ENCODE results near the gene PARVB. TPM values are rescaled to one million over a fixed set of nuclear protein-coding genes. Genes with fewer than 3 reads are reported as not detected.

PARVB gene
- total and polyA plus RNA-seq, 2 experiments from 2014 or later, result 10.2 to 11.2 TPM

DNA sequence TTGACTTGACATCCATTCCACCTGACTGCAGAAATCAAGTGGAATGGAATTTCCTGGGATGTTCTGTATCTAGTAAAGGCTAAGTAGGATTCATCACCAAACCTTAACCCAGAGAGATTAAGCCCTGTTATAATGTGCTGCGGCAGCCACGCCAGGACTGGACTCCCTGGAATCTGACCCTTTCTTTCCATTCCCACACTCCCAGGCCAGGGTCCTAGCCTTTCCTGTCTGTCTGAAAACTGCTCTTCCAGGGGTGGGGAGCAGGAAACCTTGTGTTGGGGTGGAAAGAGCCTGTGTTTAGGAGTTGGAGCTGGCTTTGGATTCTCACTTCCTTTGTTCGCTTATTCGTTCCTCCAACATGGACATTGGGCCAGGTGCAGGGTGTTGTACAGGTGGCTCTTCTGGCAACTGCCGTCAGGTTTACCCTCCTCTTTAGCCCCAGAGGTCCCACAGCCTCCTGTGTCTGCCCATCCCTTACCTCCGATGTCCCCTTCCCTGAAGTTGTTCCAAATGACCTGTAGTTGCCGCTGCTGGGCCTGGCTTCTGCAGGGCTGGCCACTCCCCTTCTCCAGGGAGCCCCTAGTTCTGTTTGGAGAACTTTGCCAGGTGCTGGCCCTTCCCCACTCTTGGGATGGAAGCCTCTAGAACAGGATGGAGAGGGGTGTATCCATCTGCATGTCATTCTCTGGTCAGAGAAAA is 20.5 kb upstream of the PARVB start:
- DNase-seq (ENCODE audit: low spot score), result no peak
- TF ChIP-seq, protein P1, sequence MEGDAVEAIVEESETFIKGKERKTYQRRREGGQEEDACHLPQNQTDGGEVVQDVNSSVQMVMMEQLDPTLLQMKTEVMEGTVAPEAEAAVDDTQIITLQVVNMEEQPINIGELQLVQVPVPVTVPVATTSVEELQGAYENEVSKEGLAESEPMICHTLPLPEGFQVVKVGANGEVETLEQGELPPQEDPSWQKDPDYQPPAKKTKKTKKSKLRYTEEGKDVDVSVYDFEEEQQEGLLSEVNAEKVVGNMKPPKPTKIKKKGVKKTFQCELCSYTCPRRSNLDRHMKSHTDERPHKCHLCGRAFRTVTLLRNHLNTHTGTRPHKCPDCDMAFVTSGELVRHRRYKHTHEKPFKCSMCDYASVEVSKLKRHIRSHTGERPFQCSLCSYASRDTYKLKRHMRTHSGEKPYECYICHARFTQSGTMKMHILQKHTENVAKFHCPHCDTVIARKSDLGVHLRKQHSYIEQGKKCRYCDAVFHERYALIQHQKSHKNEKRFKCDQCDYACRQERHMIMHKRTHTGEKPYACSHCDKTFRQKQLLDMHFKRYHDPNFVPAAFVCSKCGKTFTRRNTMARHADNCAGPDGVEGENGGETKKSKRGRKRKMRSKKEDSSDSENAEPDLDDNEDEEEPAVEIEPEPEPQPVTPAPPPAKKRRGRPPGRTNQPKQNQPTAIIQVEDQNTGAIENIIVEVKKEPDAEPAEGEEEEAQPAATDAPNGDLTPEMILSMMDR (IDR thresholded peaks at IDR 0.05; ENCODE audit: poor library complexity), result no peak
- TF ChIP-seq EZH2 (IDR thresholded peaks at IDR 0.05; ENCODE audit: borderline replicate concordance) (no peak), EZH2phosphoT487 (IDR thresholded peaks at IDR 0.05; ENCODE audit: low read depth, severe bottlenecking, unreplicated experiment) (no peak)
- Histone ChIP-seq H2AFZ (no peak overlapping the region), H3K9me3 (ENCODE audit: low read depth) (no peaks in the 10 kb centered on the region), H3K4me1 (ENCODE audit: insufficient read depth) (no peaks in the 10 kb centered on the region), H3K27me3 (no peaks in the 10 kb centered on the region), H3K4me3 (no peak overlapping the region), H3K79me2 (no peaks in the 10 kb centered on the region), H4K20me1 (ENCODE audit: insufficient read depth, poor library complexity, severe bottlenecking) (no peaks in the 10 kb centered on the region), H3K4me2 (no peak overlapping the region), H3K9me2 (replicated peaks; ENCODE audit: insufficient read depth) (no peaks in the 10 kb centered on the region), H3K36me3 (replicated peaks; ENCODE audit: insufficient read depth, low read depth) (no peaks in the 10 kb centered on the region), H3K27ac (no peak overlapping the region)
- 77% methylated on average over 7 of the region's 7 CpGs for WGBS (ENCODE audit: low lambda C conversion rate, missing lambda C conversion rate)

DNA sequence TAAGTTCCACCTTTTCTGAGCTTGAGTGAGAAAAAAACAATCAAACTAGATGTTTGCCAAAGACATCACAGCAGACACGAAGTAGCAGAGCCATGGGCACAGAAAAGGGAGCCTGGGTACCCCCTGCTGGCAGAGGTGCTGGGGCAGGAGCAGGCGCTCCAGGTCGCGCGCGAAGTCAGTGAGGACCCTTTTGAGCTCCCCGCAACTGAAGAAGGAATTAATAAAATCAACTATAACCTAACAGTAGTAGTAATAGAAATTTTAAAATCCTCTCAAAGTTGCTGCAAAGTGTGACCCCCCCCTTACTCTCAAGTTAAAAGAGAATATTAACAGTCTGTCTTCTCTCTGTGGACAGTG is 20.0 kb upstream of the PARVB start:
- no peaks in the 10 kb centered on the region for H3K36me3 ChIP-seq (replicated peaks; ENCODE audit: insufficient read depth, low read depth)
- H3K79me2 ChIP-seq, result no peaks in the 10 kb centered on the region
- no peaks in the 10 kb centered on the region for H3K9me2 ChIP-seq (replicated peaks; ENCODE audit: insufficient read depth)
- no peak overlapping the region for H3K27ac ChIP-seq
- H3K9me3 ChIP-seq (ENCODE audit: low read depth), result no peaks in the 10 kb centered on the region
- H2AFZ ChIP-seq, result no peak overlapping the region
- no peaks in the 10 kb centered on the region for H3K27me3 ChIP-seq
- no peak overlapping the region for H3K4me3 ChIP-seq
- H4K20me1 ChIP-seq (ENCODE audit: insufficient read depth, poor library complexity, severe bottlenecking), result no peaks in the 10 kb centered on the region
- 95% methylated on average over 7 of the region's 7 CpGs for WGBS (ENCODE audit: low lambda C conversion rate, missing lambda C conversion rate)
- no peaks in the 10 kb centered on the region for H3K4me1 ChIP-seq (ENCODE audit: insufficient read depth)
- DNase-seq (ENCODE audit: low spot score), result no peak
- H3K4me2 ChIP-seq, result no peak overlapping the region
- TF ChIP-seq EZH2phosphoT487 (IDR thresholded peaks at IDR 0.05; ENCODE audit: low read depth, severe bottlenecking, unreplicated experiment) (no peak), EZH2 (IDR thresholded peaks at IDR 0.05; ENCODE audit: borderline replicate concordance) (no peak)
- TF ChIP-seq, protein P1 (IDR thresholded peaks at IDR 0.05; ENCODE audit: poor library complexity), result no peak

DNA sequence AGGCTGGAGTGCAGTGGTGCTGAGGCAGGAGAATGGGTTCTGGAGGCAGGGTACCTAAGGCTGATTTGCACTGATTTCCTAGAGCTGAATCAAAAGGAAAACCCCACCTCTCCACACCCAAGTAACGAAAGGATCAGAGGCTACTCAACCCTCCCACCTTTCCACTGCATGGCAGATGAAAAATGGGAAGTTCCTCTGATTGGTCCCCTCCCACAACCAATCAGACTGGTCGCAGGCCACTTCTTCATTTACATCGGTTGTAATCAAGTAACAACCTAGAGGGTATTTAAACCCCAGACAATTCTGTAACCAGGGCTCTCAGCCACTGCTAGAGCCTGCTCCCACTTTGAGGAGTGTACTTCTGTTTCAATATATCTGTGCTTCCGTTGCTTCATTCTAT is 18.6 kb upstream of the PARVB start:
- no peak overlapping the region for H3K4me3 ChIP-seq
- no peak overlapping the region for H3K27ac ChIP-seq
- H3K79me2 ChIP-seq, result no peaks in the 10 kb centered on the region

More for the DNA sequence above, 18.6 kb upstream of the PARVB start:
- WGBS (ENCODE audit: low lambda C conversion rate, missing lambda C conversion rate), result 96% methylated on average over 4 of the region's 4 CpGs
- Histone ChIP-seq H2AFZ (no peak overlapping the region), H3K9me2 (replicated peaks; ENCODE audit: insufficient read depth) (no peaks in the 10 kb centered on the region), H3K4me2 (no peak overlapping the region), H3K36me3 (replicated peaks; ENCODE audit: insufficient read depth, low read depth) (no peaks in the 10 kb centered on the region), H4K20me1 (ENCODE audit: insufficient read depth, poor library complexity, severe bottlenecking) (no peaks in the 10 kb centered on the region), H3K9me3 (ENCODE audit: low read depth) (no peaks in the 10 kb centered on the region), H3K27me3 (no peaks in the 10 kb centered on the region), H3K4me1 (ENCODE audit: insufficient read depth) (no peaks in the 10 kb centered on the region)
- DNase-seq (ENCODE audit: low spot score), result no peak
- TF ChIP-seq EZH2phosphoT487 (IDR thresholded peaks at IDR 0.05; ENCODE audit: low read depth, severe bottlenecking, unreplicated experiment) (no peak), EZH2 (IDR thresholded peaks at IDR 0.05; ENCODE audit: borderline replicate concordance) (no peak)
- TF ChIP-seq, protein P1 (IDR thresholded peaks at IDR 0.05; ENCODE audit: poor library complexity), result no peak
